ENCODE data around the gene TMEM35A. TPM values are rescaled to one million over a fixed set of nuclear protein-coding genes. Genes with fewer than 3 reads are reported as not detected.

The TMEM35A gene
- not detected in 2 replicates for total RNA-seq (2022)
- Bru-seq, nascent RNA: not detected
- BruChase-seq, experiment 1, labeled RNA remaining after a 6-hour chase: not detected
- not detected for BruChase-seq, experiment 2, labeled RNA remaining after a 2-hour chase
- long read RNA-seq: 0 reads

- peaks cover 59% of the 10 kb centered on the region for H3K27me3 Mint-ChIP-seq (ENCODE audit: insufficient read depth, unreplicated experiment)
- ChIA-PET POLR2A (no interaction called here), CTCF (interaction anchor here (0.5 to 0.8 kb wide), 2 partner anchors 12 to 243 kb away, joined by 3 to 4 read pairs; no protein-coding TSS in a partner anchor)
- no peaks in the 10 kb centered on the region for H3K4me1 Mint-ChIP-seq (ENCODE audit: insufficient read depth, unreplicated experiment)
- H3K36me3 Mint-ChIP-seq (ENCODE audit: insufficient read depth, unreplicated experiment): no peaks in the 10 kb centered on the region
- no TSS peak for BruUV-seq (replicated peaks)
- no peak for DNase-seq (ENCODE audit: unreplicated experiment)
- TF ChIP-seq CTCF (IDR thresholded peaks at IDR 0.05; ENCODE audit: unreplicated experiment): no peak
- no peak within 1 kb of the TSS for H3K4me3 Mint-ChIP-seq (ENCODE audit: unreplicated experiment)
- intact Hi-C loops (cut with micrococcal nuclease): no loop called here
- H3K9me3 Mint-ChIP-seq (ENCODE audit: unreplicated experiment): no peaks in the 10 kb centered on the region
- H3K27ac Mint-ChIP-seq (ENCODE audit: low read depth, unreplicated experiment): no peak within 1 kb of the TSS
These were observed at the start of gene TMEM35A for GRCh38 chrX:101078716-101079598. Gene TMEM35A, plus strand, starts transcription at chrX:101078879. Its CDS starts 124 bp downstream, at chrX:101079003.

- H3K4me3 Mint-ChIP-seq (ENCODE audit: unreplicated experiment): no peak overlapping the region
- no peaks in the 10 kb centered on the region for H3K9me3 Mint-ChIP-seq (ENCODE audit: unreplicated experiment)
- peaks cover 36% of the 10 kb centered on the region for H3K36me3 Mint-ChIP-seq (ENCODE audit: insufficient read depth, unreplicated experiment)
These were observed 49.0 kb upstream of the TMEM35A start for GRCh38 chrX:101029665-101030064.

GRCh38 chrX:101037231-101037630, 41.4 kb upstream of the TMEM35A start:
- ChIA-PET CTCF (no interaction called here), POLR2A (interaction anchor here (0.6 kb wide), 1 partner anchor 306 kb away, joined by 3 read pairs; no protein-coding TSS in a partner anchor)
- BruUV-seq (replicated peaks): no TSS peak
- DNase-seq (ENCODE audit: unreplicated experiment): no peak
- Mint-ChIP-seq H3K4me3 (ENCODE audit: unreplicated experiment) (no peak overlapping the region), H3K27me3 (ENCODE audit: insufficient read depth, unreplicated experiment) (peaks cover 8% of the 10 kb centered on the region), H3K27ac (ENCODE audit: low read depth, unreplicated experiment) (no peak overlapping the region), H3K4me1 (ENCODE audit: insufficient read depth, unreplicated experiment) (no peaks in the 10 kb centered on the region), H3K36me3 (ENCODE audit: insufficient read depth, unreplicated experiment) (peaks cover 39% of the 10 kb centered on the region), H3K9me3 (ENCODE audit: unreplicated experiment) (no peaks in the 10 kb centered on the region)
- TF ChIP-seq CTCF (IDR thresholded peaks at IDR 0.05; ENCODE audit: unreplicated experiment): no peak
- intact Hi-C loops (cut with micrococcal nuclease): no loop called here

More at GRCh38 chrX:101029665-101030064, 49.0 kb upstream of the TMEM35A start:
- POLR2A ChIA-PET: no interaction called here
- BruUV-seq (replicated peaks): no TSS peak
- DNase-seq (ENCODE audit: unreplicated experiment): no peak
- H3K4me1 Mint-ChIP-seq (ENCODE audit: insufficient read depth, unreplicated experiment): no peaks in the 10 kb centered on the region
- H3K27me3 Mint-ChIP-seq (ENCODE audit: insufficient read depth, unreplicated experiment): peaks cover 47% of the 10 kb centered on the region
- intact Hi-C loops (cut with micrococcal nuclease): no loop called here
- no peak overlapping the region for H3K27ac Mint-ChIP-seq (ENCODE audit: low read depth, unreplicated experiment)
- no peak for TF ChIP-seq CTCF (IDR thresholded peaks at IDR 0.05; ENCODE audit: unreplicated experiment)
- CTCF ChIA-PET: no interaction called here

- H3K27ac Mint-ChIP-seq (ENCODE audit: low read depth, unreplicated experiment): no peak overlapping the region
- POLR2A ChIA-PET: no interaction called here
- CTCF ChIA-PET: interaction anchor here (1.1 kb wide), 1 partner anchor 8 kb away, joined by 5 read pairs; no protein-coding TSS in a partner anchor
- no peaks in the 10 kb centered on the region for H3K4me1 Mint-ChIP-seq (ENCODE audit: insufficient read depth, unreplicated experiment)
- H3K27me3 Mint-ChIP-seq (ENCODE audit: insufficient read depth, unreplicated experiment): peaks cover 11% of the 10 kb centered on the region
- intact Hi-C loops (cut with micrococcal nuclease): no loop called here
- H3K36me3 Mint-ChIP-seq (ENCODE audit: insufficient read depth, unreplicated experiment): peaks cover 27% of the 10 kb centered on the region
- no peak overlapping the region for H3K4me3 Mint-ChIP-seq (ENCODE audit: unreplicated experiment)
- no peak for DNase-seq (ENCODE audit: unreplicated experiment)
- no peak for TF ChIP-seq CTCF (IDR thresholded peaks at IDR 0.05; ENCODE audit: unreplicated experiment)
- no TSS peak for BruUV-seq (replicated peaks)
- H3K9me3 Mint-ChIP-seq (ENCODE audit: unreplicated experiment): no peaks in the 10 kb centered on the region
These were observed 38.5 kb upstream of the TMEM35A start for GRCh38 chrX:101040197-101040596.
